Mesenteric fat pad (tissue), 1 donor: Measurements from ENCODE around the gene GATA3. TPM values are rescaled to one million over a fixed set of nuclear protein-coding genes. Genes with fewer than 3 reads are reported as not detected.

Experiments
- DNase-seq: peaks from one replicate; pipeline ENCODE4 v3.0.0-alpha.2; 2020; ENCODE audit warnings: low spot score
- total RNA-seq: library from RNA; stranded (reverse); fragmentation: NEBNext Ultra II Directional; extraction: Animal tissue kit (Norgen Biotek cat#: 25700); gene quantifications from one replicate; pipeline ENCODE4 v1.2.1, GENCODE V29; 2021
- donor health status: DM: yes; HTN: yes; CAD: no.

Gene GATA3
- total RNA-seq, 1 donor from 2014 or later = 5.5 TPM

DNA sequence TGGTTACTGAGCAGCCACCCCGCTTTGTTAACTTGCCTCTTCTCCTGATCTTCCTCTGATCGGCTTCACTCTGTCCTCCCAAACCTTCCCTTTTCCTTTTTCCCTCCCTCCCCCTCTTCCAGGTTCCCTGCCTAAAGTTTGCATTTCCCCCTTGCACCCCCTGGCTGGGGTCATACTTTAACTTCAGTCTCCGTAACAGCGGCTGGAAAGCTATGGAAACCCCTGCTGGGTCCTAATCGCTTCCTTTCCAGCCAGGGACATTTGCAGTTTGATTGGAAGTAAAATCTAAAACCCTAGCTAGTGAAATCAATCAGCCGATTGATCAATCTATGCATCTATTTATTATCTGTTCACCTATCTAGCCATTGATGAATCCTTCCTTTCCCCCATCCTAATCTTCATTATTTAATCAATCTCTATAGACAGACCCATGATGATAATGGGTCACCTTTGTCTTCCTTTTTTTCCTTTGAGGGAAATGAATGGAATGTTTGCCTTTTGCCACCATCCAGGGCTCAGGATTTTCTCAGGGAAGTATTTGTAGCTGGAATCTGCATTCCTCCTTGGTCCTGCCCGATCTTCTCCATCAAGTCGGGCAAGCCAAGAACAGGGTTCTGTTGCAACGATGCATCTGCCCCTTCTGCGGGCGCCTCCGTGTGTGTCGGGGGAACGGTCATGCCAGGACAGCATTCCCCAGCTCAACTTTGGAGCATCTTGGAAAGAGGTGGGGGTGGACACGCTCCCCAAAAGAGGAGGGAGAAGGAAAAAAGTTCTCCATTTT, 8.8 kb downstream of the GATA3 start:
- DNase-seq = no peak

DNA sequence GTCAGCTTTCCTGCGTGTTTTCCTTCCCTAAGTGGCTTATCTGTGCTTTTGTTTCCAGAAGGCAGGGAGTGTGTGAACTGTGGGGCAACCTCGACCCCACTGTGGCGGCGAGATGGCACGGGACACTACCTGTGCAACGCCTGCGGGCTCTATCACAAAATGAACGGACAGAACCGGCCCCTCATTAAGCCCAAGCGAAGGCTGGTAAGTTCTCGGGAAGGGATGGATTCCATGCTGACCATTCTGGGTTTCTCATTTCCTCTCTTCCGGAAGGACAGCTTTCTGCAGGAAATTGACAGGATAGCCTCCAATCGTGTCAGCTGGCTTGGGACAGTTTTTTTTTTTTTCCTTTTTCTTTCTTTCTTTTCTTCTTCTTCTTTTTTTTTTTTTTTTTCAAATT, 9.4 kb downstream of the GATA3 start:
- DNase-seq = no peak

DNA sequence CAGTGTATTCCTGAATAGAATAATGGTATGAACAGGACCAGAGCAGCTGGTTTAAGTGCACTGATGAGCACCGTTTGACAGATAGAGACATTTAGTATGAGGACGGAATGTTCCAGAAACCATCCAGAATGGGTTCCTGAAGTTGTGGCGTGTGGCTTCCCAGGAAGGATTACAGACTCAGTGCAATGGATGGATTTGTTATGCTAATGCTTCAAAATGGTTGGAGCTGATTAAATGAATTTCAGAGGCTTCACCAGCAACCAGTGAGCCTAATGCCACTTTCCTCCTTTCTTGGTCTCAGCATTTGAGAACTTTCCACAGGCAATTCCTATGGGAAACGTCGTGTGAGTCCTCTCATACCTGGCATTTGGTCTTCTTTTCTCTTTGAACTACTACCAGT, 9.9 kb downstream of the GATA3 start:
- DNase-seq = no peak

DNA sequence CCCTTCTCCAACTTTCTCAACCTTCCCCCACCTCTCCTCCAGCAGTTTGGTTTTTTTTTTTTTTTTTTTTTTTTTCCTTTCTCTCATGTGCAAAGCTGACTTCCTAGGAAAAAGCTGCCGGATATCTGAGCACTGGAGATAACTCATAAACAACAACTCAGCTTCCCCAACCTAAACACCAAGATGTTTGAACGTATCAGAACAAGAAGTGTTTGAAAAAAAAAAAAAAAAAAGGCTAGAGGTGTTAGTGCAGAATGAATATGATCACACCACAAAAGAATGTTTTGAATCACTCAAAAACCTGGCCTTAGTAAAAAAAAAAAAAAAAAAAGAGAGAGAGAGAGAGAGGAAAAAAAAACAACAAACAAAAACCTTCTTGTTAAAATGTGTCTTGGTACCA, 11.2 kb downstream of the GATA3 start:
- no peak for DNase-seq

DNA sequence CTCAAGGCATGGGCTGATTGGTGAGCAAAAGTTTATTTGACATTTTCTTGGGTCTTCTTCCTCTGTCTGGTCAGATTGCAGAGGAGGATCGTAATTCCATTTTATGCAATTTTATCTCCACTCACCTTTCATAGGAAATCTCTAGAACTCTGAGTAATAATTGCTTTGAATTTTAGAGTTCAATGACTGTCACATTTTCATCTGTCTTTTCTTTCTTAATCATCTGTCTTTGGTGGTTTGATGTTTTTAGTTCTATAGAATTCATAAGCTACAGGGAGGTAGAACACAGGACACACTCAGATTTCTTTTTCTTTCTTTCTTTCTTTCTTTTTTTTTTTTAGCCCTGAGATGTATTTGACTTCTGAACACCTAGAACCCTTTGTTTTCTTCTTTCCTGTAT, 11.6 kb downstream of the GATA3 start:
- DNase-seq = no peak

DNA sequence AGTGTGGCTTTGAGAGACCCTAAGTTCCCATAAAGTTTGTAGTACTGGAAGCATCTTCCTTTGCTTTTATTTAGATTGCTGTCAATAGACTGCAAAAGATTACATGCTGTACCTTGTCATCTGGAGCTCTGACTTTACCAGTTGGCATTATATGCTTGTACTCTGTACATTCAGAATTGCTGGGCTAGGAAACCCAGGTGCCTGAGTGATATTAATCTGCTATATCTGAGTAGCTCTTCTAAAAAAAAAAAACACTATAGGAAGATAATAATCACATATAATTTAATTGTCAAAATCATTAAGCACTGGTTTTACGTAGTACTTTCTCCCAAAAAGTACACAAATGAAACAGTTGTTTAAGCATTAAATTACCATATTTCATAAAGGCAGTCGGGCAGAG, 12.3 kb downstream of the GATA3 start:
- no peak for DNase-seq

DNA sequence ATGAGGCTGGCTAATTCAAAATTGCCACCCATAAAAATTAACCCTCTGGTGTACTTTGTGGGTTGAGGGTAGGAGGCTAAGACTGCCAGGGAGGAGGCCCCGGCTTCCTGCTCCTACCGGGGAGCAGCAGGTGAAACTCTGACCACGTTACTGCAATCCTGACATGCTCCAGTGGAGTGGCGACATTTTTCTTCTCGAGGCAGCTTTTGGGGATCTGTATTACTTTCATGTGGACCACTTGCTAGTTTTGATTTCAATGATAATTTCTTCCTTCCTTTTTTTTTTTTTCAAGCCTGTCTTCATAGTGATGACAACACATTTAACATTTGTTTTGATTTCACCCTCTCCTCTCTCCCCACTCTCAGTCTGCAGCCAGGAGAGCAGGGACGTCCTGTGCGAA, 14.6 kb downstream of the GATA3 start:
- DNase-seq = no peak

DNA sequence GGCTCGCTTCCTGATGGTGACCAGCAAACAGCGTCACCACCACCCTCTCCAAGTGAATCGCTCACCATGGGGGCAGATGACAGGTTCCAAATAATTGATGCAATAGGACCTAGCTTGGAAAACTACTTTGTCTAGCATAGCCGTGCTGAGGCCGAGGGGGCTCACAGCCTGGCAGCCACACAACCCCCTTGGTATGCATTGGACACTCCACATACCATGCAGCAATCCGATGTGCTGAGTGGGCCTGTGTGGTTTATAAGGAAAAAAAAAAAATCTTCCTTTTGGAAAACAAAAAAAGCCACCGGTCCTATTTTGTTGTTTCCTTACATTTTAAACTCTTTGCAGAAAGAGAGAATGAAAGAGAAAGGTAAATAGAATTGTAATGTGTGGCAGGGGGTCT, 15.1 kb downstream of the GATA3 start:
- DNase-seq = peak; percentile 43

DNA sequence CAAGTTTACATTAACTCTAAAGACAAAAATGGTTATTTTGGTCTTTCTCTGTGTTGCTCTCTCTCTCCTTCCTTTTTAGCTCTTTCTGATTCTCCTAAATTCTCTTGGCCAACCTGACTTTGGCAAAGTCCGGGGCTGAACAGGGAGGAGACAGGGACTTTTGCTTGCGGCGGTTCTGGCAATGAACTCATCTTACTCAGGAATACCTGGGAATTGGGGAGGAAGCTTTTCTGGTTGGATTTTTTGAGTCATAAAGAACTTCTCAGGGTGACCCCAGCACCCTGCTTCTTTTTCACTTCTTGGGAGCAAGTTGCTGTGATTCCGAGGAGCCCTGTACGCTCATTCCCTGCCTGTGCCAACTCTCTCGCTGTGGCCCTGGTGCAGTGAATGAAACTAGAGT, 16.0 kb downstream of the GATA3 start:
- peak; percentile 47 for DNase-seq

DNA sequence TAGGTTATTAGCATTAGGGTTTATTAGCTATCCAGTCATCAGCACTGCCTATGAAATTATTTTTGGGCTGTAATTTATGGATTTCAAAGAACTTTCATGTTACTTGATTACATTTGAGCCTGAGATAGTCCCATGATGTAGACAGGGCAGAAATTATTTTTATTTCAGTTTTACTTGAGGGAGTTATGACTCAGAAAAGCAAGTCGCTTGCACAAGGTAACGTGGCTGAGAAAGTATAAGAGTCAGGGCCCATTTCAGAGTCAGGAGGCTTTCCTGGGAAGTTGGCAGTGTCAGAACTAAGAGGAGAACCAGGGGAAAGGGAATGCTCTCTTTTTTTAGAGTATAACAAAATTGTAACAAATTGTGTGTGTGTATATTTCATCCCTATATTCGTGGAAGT, 16.5 kb downstream of the GATA3 start:
- no peak for DNase-seq

DNA sequence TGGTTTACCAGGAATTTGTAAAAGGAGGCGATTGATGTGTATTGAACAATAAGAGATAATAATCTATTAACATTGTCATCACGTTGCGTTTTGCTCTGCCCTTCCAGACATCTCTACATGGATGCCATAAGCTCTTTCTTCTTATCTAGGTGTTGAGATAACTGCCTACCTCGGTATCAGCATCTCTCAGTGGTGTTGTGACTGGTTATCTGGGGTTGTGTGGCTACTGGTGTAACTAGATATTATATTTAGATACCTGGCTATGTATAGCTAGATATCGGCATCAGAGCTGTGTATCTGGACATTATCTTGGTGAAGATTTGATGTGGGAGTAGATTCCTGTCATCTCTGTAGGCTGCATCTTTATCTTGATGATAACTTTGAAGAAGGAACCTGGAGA, 17.2 kb downstream of the GATA3 start:
- DNase-seq = no peak

DNA sequence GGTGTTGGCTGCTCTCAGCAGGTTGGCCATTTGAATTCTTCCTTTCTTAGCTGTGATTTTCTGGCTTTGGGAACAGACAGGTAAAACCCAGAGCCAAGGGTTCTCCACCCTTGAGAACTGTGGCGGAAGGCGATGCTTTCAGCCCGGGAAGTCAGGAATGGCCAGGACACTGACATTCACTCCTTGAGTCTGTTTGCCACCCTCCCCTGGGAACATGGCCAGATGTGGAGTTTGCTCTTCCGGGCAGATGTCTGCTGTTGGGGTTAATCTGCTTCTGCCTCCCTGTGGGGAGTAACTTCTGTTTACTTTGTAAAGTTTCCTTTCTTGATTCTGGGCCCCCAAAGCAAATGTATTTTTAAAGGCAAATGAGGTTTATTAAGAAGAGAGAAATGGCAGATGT, 17.7 kb downstream of the GATA3 start:
- peak; percentile 62 for DNase-seq

DNA sequence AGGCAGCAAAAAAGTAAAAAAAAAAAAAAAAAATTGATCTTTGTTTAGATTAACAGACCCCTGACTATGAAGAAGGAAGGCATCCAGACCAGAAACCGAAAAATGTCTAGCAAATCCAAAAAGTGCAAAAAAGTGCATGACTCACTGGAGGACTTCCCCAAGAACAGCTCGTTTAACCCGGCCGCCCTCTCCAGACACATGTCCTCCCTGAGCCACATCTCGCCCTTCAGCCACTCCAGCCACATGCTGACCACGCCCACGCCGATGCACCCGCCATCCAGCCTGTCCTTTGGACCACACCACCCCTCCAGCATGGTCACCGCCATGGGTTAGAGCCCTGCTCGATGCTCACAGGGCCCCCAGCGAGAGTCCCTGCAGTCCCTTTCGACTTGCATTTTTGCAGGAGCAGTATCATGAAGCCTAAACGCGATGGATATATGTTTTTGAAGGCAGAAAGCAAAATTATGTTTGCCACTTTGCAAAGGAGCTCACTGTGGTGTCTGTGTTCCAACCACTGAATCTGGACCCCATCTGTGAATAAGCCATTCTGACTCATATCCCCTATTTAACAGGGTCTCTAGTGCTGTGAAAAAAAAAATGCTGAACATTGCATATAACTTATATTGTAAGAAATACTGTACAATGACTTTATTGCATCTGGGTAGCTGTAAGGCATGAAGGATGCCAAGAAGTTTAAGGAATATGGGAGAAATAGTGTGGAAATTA, 19.4 kb downstream of the GATA3 start:
- DNase-seq = no peak

DNA sequence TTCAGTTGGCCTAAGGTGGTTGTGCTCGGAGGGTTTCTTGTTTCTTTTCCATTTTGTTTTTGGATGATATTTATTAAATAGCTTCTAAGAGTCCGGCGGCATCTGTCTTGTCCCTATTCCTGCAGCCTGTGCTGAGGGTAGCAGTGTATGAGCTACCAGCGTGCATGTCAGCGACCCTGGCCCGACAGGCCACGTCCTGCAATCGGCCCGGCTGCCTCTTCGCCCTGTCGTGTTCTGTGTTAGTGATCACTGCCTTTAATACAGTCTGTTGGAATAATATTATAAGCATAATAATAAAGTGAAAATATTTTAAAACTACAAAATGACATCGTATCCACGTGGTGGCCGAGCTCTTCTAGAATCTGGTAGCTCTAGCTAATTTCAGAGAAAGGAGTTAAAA, 20.4 kb downstream of the GATA3 start:
- no peak for DNase-seq

DNA sequence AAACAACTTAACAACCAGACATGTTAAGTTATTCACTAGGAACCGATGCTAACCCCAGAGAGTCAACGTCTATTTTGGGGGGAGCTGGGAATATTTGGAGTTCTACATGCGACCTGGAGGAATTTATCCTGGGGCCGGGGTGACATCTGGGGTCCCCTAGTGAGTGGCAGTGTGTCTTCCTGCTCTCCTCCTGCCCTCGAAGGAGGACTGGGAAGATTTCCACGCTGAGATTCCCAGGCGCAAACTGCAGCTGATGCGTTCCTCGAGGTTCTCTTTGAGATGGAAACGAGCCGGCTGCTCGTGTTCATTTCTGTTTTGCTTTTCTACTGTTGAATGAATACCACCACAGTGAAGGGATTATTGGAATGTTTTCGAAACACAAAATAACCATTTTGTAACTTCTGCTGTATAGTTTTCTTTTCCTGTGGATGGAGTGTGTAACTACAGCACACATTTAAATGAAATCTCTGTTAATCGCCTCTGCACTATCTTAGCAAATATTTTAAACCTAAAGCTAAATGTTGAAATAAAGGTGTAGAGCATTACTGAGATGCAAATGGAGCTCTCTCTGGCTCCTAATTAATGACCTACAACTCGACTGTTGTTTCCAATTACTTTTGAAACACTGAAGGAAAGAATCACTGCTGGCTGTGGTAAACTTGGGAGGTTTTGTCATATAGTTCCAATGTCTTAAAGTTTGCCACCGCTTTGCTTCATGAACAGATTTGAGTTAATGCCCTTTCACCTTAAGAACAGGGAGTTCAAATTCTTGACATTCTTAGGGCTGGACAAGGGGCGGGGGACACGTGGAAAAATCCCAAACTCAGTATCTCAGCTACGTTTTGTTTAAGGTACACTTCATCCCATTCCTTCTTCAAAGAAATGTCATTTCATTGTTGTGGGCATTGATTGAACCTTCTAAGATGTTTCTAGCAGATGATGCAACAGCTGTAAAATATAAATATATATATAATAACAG, 21.1 kb downstream of the GATA3 start:
- no peak for DNase-seq

DNA sequence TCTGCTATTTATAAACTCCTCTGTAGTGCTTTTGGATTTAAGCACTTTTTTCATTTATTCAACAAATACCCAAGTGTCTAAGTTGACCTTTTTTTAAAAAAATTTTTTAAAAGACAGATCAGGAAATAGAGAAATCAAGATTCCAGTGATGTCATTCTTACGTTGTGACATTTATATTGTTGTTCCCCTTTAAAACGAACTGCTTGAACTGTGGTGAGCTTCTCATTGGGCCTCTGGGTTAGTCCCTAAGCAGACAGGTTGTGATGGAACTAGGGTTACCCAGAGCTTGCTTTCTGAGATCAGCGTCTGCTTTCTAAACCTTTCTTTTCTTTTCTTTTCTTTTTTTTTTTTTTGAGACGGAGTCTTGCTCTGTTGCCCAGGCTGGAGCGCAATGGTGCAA, 22.4 kb downstream of the GATA3 start:
- no peak for DNase-seq

DNA sequence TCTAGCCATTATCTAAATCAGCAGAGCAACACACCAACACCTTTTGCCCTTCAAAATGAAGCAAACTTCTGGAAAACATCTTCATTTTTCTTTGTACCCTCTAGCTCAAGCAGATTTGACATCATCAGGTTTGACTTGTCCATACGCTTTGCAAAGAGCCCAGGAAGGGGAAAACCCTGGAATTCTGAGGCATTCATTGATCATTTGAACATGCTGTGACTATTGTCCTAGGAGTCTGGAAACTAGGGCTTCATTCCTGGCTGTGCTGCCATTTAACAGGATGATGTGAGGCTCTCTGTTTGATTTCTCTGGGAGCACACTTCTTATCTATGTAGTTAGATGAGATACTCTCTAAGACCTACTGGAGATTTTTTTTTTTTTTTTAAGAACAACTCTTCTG, 23.5 kb downstream of the GATA3 start:
- no peak for DNase-seq

DNA sequence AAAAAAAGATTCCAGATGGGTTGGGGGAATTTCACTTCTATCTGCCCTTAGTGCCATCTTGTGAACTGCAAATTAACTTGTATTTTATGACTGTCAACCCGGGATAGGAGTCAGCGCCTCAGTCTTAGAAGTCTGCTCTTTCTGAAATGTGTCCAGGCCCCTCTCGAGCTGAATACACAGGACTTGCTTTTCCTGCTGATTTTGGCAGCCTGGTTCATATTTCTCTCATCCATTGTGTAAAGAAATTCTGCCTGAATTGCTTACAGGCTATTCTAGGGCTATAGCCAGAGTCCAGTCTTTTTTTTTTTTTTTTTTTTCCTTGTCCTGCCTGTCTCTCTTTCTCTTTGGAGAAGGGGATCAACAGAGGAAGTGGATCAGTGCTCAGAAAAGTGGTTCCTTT, 24.6 kb downstream of the GATA3 start:
- no peak for DNase-seq

DNA sequence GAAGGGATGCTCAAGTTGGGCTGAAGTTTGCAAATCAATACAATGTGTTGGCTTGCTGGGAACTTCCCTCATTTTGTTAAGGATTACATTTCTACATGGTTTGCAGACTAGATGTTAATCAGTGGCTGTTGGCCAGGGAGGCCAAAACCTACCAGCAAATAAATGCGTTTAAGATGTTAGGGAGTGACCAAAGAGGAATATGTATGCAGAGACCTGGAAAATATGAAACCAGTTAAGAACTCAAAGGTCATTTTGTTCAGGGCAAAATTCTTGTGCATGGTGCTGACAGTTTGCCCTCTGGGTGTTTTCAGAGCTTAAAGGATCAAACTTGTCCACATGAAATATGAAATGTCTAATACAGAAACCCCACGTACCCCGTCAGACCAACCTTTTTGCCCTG, 30.3 kb downstream of the GATA3 start:
- no peak for DNase-seq

DNA sequence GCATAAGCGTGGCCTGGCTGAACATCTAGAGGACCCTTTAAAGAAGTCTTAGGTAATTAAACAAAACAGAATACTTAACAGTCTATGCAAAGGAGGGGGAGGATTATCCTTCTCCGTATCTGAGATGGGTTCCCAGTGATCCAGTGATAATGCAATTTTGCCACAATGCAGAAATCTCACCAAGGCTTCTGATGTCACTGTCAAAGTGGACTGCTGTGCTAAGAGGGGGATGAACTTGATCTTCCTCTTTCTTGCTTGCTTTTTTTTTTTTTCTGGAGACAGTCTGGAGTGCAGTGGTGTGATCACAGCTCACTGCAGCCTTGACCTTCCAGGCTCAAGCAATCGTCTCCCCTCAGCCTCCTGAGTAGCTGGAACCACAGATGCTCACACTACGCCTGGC, 30.8 kb downstream of the GATA3 start:
- no peak for DNase-seq

DNA sequence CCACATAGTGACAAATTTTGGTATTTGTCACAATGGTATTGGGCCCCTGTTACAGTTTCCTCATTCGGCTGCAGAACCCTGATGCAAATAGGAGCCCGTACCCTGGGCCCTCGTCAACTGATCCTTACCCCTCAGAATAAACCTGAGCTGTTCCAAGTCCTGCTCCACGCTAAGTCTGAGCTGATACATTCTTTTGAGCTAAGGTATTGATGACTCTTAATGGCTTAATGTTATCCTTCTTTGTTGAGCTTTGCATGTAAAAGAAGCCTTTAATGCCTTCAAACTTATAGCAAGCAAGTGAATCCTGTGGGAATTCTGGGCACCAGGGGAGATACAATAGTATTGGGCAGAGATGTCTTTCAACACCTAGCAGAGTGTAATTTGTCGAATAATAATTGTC, 31.8 kb downstream of the GATA3 start:
- no peak for DNase-seq

DNA sequence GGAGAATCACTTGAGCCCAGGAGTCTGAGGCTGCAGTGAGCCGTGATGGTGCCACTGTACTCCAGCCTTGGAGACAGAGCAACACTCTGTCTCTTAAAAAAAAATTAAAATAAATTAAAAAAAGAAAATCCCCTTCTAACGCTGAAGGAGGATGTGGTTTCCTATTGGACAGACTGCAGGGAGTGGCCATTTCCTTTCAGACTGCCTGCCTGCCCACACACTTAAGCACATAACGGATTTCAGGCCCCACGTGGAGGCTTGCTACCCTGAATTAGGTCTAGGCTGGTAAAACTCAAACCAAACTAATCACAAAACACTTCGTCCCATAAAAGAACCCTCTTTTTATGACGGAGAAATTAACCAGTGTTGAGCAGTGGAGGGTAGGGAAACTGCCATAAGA, 34.0 kb downstream of the GATA3 start:
- no peak for DNase-seq
